Measurements from ENCODE around the gene HDAC10. TPM values are rescaled to one million over a fixed set of nuclear protein-coding genes. Genes with fewer than 3 reads are reported as not detected.

HDAC10 gene
- total and polyA plus RNA-seq, 10 of the 15 experiments (the other 5 are each of a cell fraction or from before 2014, with no cell fraction given), result 0.26 to 48.6 (median 5.0) TPM

DNA sequence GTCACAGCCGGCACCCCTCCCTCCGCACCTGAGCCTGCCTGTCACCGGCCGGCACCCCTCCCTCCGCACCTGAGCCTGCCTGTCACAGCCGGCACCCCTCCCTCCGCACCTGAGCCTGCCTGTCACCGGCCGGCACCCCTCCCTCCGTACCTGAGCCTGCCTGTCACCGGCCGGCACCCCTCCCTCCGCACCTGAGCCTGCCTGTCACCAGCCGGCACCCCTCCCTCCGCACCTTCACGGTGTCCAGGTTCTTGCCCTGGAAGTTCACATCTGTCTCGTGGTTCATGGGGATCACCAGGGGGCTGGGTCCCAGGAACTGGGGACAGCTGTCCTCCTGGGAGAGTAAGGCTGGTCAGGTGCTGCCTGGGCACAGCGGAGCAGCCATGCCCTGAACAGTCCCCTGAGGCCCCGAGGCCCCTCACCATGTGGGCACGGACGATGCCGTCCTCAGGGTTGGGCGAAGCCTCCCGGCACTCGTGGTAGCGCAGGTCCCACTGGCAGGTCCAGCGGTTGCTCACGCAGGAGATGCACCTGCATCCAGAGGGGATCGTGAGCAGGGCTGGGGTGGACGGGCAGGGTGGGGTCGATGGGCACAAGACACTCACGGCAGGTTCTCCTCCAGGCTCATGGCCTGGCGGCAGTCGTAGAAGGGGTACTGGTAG lies 34.6 kb upstream of the HDAC10 start:
- TF ChIP-seq EGR1 (IDR thresholded peaks at IDR 0.05; ENCODE audit: borderline replicate concordance in 1 of 2, low read depth in 2 of 2, low read length in 2 of 2) (no peak), KDM1A (IDR thresholded peaks at IDR 0.05; ENCODE audit: borderline replicate concordance) (no peak), CHD1 (IDR thresholded peaks at IDR 0.05; ENCODE audit: low read depth, low read length) (no peak), IRF3 (IDR thresholded peaks at IDR 0.05) (no peak), BACH1 (IDR thresholded peaks at IDR 0.05; ENCODE audit: borderline replicate concordance) (no peak), NBN (IDR thresholded peaks at IDR 0.05) (no peak), NR2F1 (conservative IDR thresholded peaks at IDR 0.05) (no peak), SPI1 (IDR thresholded peaks at IDR 0.05; ENCODE audit: borderline replicate concordance, insufficient read depth, low read depth, low read length) (no peak), ASH2L (IDR thresholded peaks at IDR 0.05; ENCODE audit: borderline replicate concordance, low read depth) (no peak)
- TF ChIP-seq, protein P1, sequence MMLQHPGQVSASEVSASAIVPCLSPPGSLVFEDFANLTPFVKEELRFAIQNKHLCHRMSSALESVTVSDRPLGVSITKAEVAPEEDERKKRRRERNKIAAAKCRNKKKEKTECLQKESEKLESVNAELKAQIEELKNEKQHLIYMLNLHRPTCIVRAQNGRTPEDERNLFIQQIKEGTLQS (IDR thresholded peaks at IDR 0.05; ENCODE audit: borderline replicate concordance, extremely low read depth, low read depth, low read length), result no peak
- TF ChIP-seq, protein P2, sequence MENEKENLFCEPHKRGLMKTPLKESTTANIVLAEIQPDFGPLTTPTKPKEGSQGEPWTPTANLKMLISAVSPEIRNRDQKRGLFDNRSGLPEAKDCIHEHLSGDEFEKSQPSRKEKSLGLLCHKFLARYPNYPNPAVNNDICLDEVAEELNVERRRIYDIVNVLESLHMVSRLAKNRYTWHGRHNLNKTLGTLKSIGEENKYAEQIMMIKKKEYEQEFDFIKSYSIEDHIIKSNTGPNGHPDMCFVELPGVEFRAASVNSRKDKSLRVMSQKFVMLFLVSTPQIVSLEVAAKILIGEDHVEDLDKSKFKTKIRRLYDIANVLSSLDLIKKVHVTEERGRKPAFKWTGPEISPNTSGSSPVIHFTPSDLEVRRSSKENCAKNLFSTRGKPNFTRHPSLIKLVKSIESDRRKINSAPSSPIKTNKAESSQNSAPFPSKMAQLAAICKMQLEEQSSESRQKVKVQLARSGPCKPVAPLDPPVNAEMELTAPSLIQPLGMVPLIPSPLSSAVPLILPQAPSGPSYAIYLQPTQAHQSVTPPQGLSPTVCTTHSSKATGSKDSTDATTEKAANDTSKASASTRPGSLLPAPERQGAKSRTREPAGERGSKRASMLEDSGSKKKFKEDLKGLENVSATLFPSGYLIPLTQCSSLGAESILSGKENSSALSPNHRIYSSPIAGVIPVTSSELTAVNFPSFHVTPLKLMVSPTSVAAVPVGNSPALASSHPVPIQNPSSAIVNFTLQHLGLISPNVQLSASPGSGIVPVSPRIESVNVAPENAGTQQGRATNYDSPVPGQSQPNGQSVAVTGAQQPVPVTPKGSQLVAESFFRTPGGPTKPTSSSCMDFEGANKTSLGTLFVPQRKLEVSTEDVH (IDR thresholded peaks at IDR 0.05; ENCODE audit: low read depth, partially characterized antibody), result no peak
- TF ChIP-seq, protein P3, sequence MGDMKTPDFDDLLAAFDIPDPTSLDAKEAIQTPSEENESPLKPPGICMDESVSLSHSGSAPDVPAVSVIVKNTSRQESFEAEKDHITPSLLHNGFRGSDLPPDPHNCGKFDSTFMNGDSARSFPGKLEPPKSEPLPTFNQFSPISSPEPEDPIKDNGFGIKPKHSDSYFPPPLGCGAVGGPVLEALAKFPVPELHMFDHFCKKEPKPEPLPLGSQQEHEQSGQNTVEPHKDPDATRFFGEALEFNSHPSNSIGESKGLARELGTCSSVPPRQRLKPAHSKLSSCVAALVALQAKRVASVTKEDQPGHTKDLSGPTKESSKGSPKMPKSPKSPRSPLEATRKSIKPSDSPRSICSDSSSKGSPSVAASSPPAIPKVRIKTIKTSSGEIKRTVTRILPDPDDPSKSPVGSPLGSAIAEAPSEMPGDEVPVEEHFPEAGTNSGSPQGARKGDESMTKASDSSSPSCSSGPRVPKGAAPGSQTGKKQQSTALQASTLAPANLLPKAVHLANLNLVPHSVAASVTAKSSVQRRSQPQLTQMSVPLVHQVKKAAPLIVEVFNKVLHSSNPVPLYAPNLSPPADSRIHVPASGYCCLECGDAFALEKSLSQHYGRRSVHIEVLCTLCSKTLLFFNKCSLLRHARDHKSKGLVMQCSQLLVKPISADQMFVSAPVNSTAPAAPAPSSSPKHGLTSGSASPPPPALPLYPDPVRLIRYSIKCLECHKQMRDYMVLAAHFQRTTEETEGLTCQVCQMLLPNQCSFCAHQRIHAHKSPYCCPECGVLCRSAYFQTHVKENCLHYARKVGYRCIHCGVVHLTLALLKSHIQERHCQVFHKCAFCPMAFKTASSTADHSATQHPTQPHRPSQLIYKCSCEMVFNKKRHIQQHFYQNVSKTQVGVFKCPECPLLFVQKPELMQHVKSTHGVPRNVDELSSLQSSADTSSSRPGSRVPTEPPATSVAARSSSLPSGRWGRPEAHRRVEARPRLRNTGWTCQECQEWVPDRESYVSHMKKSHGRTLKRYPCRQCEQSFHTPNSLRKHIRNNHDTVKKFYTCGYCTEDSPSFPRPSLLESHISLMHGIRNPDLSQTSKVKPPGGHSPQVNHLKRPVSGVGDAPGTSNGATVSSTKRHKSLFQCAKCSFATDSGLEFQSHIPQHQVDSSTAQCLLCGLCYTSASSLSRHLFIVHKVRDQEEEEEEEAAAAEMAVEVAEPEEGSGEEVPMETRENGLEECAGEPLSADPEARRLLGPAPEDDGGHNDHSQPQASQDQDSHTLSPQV (IDR thresholded peaks at IDR 0.05), result no peak
- 95% methylated on average over 32 of the region's 34 CpGs for WGBS (ENCODE audit: insufficient coverage, insufficient replicate concordance, low lambda C conversion rate, missing lambda C conversion rate)
- H3K9ac ChIP-seq (ENCODE audit: control insufficient read depth, insufficient read depth, low read length), result no peak overlapping the region
- no peaks in the 10 kb centered on the region; the same call in 1 of the 2 replicates for H3K79me2 ChIP-seq (ENCODE audit: control insufficient read depth, insufficient read depth, low read length)
- in situ Hi-C loops (cut with MboI) (no loop called here), intact Hi-C loops (cut with micrococcal nuclease; ENCODE audit: unreplicated experiment) (no loop called here)
- H3K27ac ChIP-seq (ENCODE audit: control insufficient read depth, insufficient read depth), result no peak overlapping the region
- H2AFZ ChIP-seq (ENCODE audit: control insufficient read depth, low read depth, low read length), result no peak overlapping the region
- no peak overlapping the region for H3K4me2 ChIP-seq (ENCODE audit: control insufficient read depth, insufficient read depth)
- H3K4me3 ChIP-seq, result no peak overlapping the region
- no TSS peak for BruUV-seq (replicated peaks)
- H3K4me1 ChIP-seq (ENCODE audit: control insufficient read depth, insufficient read depth, low read length), result no peaks in the 10 kb centered on the region
- ChIA-PET CTCF (no interaction called here), RAD21 (ENCODE audit: unreplicated experiment) (no interaction called here), SMC1A (ENCODE audit: uncharacterized antibody, unreplicated experiment) (no interaction called here), POLR2A (no interaction called here)
- peaks cover 8 to 55% of the 10 kb centered on the region in 2 experiments; a peak in 3 of 4 replicates for H3K36me3 ChIP-seq (ENCODE audit: control insufficient read depth in 2 of 2, insufficient read depth in 2 of 2, low read length in 1 of 2)
- ATAC-seq (no peak), DNase-seq (ENCODE audit: low read depth, low spot score) (no peak), FAIRE-seq (no peak)
- H3K27me3 ChIP-seq (replicated peaks in 1 of 2; ENCODE audit: control insufficient read depth in 2 of 2, insufficient read depth in 2 of 2, low read length in 1 of 2), result no peaks in the 10 kb centered on the region
- H4K20me1 ChIP-seq (ENCODE audit: control insufficient read depth, insufficient read depth), result no peaks in the 10 kb centered on the region
- no peaks in the 10 kb centered on the region for H3K9me3 ChIP-seq (replicated peaks; ENCODE audit: control insufficient read depth, insufficient read depth, low read length)

Data from GM12878 (cell line).